Measurements from ENCODE around the gene RANBP9.

RANBP9 gene

GRCh38 chr6:13710552-13711323, 897 bp downstream of the RANBP9 start:
- Histone ChIP-seq H4K5ac (ENCODE audit: low read length) (no peak overlapping the region), H3K4me1 (ENCODE audit: control insufficient read depth, low read depth, low read length) (no peaks in the 10 kb centered on the region), H2BK120ac (ENCODE audit: low read depth, low read length) (peak overlapping the region; percentile 54), H3K9ac (ENCODE audit: low read length) (peak overlapping the region; percentile 91), H3K23ac (ENCODE audit: low read length) (no peak overlapping the region), H2AK5ac (ENCODE audit: low read length) (no peak overlapping the region), H3K18ac (ENCODE audit: low read length) (peak overlapping the region; percentile 97), H4K8ac (ENCODE audit: low read depth, low read length) (no peak overlapping the region), H3K4me3 (ENCODE audit: low read length) (peak overlapping the region; percentile 79), H3K27ac (ENCODE audit: low read depth, low read length) (peak overlapping the region; percentile 83), H2BK15ac (replicated peaks; ENCODE audit: low read depth) (no peak overlapping the region), H3K79me2 (ENCODE audit: control insufficient read depth, insufficient read depth, low read length) (peaks cover 33% of the 10 kb centered on the region), H3K27me3 (ENCODE audit: insufficient read depth, low read length, poor library complexity) (no peaks in the 10 kb centered on the region), H3K36me3 (ENCODE audit: control insufficient read depth, insufficient read depth, low read length) (no peaks in the 10 kb centered on the region), H3K4me2 (ENCODE audit: low read length) (peak overlapping the region; percentile 92), H3K79me1 (ENCODE audit: low read length) (peaks cover 7% of the 10 kb centered on the region), H3K4ac (ENCODE audit: low read depth, low read length) (peak overlapping the region; percentile 93), H3K56ac (ENCODE audit: low read length) (peak overlapping the region; percentile 92), H2BK5ac (ENCODE audit: low read length) (no peak overlapping the region)
- WGBS (ENCODE audit: extremely low coverage, insufficient coverage, low lambda C conversion rate) = no CpG with 5 or more reads among the region's 73 CpGs
- peak; percentile 87 for DNase-seq

GRCh38 chr6:13709689-13710551, 1.7 kb downstream of the RANBP9 start:
- no peaks in the 10 kb centered on the region for H3K27me3 ChIP-seq (ENCODE audit: insufficient read depth, low read length, poor library complexity)
- H3K4me1 ChIP-seq (ENCODE audit: control insufficient read depth, low read depth, low read length) = no peaks in the 10 kb centered on the region
- H3K79me2 ChIP-seq (ENCODE audit: control insufficient read depth, insufficient read depth, low read length) = peaks cover 33% of the 10 kb centered on the region
- no peak overlapping the region for H2BK15ac ChIP-seq (replicated peaks; ENCODE audit: low read depth)
- peak overlapping the region; percentile 27 for H3K4ac ChIP-seq (ENCODE audit: low read depth, low read length)
- peaks cover 7% of the 10 kb centered on the region for H3K79me1 ChIP-seq (ENCODE audit: low read length)
- no peak overlapping the region for H4K8ac ChIP-seq (ENCODE audit: low read depth, low read length)
- H3K27ac ChIP-seq (ENCODE audit: low read depth, low read length) = peak overlapping the region; percentile 83
- peak overlapping the region; percentile 91 for H3K9ac ChIP-seq (ENCODE audit: low read length)
- H3K56ac ChIP-seq (ENCODE audit: low read length) = peak overlapping the region; percentile 92
- no peaks in the 10 kb centered on the region for H3K36me3 ChIP-seq (ENCODE audit: control insufficient read depth, insufficient read depth, low read length)
- H3K23ac ChIP-seq (ENCODE audit: low read length) = no peak overlapping the region
- no peak overlapping the region for H2BK5ac ChIP-seq (ENCODE audit: low read length)
- peak overlapping the region; percentile 42 for H3K18ac ChIP-seq (ENCODE audit: low read length)
- peak overlapping the region; percentile 79 for H3K4me3 ChIP-seq (ENCODE audit: low read length)
- DNase-seq = peak; percentile 52
- no peak overlapping the region for H2BK120ac ChIP-seq (ENCODE audit: low read depth, low read length)
- H3K4me2 ChIP-seq (ENCODE audit: low read length) = peak overlapping the region; percentile 92
- no CpG with 5 or more reads among the region's 10 CpGs for WGBS (ENCODE audit: extremely low coverage, insufficient coverage, low lambda C conversion rate)
- no peak overlapping the region for H2AK5ac ChIP-seq (ENCODE audit: low read length)
- no peak overlapping the region for H4K5ac ChIP-seq (ENCODE audit: low read length)

GRCh38 chr6:13708736-13709135, 2.9 kb downstream of the RANBP9 start:
- Histone ChIP-seq H2BK15ac (replicated peaks; ENCODE audit: low read depth) (no peak overlapping the region), H3K4ac (ENCODE audit: low read depth, low read length) (no peak overlapping the region), H3K27me3 (ENCODE audit: insufficient read depth, low read length, poor library complexity) (no peaks in the 10 kb centered on the region), H3K56ac (ENCODE audit: low read length) (peak overlapping the region; percentile 68), H2AK5ac (ENCODE audit: low read length) (no peak overlapping the region), H3K4me2 (ENCODE audit: low read length) (peak overlapping the region; percentile 17), H4K5ac (ENCODE audit: low read length) (no peak overlapping the region), H3K79me1 (ENCODE audit: low read length) (peaks cover 9% of the 10 kb centered on the region), H2BK5ac (ENCODE audit: low read length) (no peak overlapping the region), H3K18ac (ENCODE audit: low read length) (no peak overlapping the region), H2BK120ac (ENCODE audit: low read depth, low read length) (no peak overlapping the region), H3K4me1 (ENCODE audit: control insufficient read depth, low read depth, low read length) (no peaks in the 10 kb centered on the region), H3K36me3 (ENCODE audit: control insufficient read depth, insufficient read depth, low read length) (no peaks in the 10 kb centered on the region), H3K23ac (ENCODE audit: low read length) (no peak overlapping the region), H3K9ac (ENCODE audit: low read length) (peak overlapping the region; percentile 51), H4K8ac (ENCODE audit: low read depth, low read length) (no peak overlapping the region), H3K27ac (ENCODE audit: low read depth, low read length) (no peak overlapping the region), H3K4me3 (ENCODE audit: low read length) (no peak overlapping the region), H3K79me2 (ENCODE audit: control insufficient read depth, insufficient read depth, low read length) (peaks cover 37% of the 10 kb centered on the region)
- DNase-seq = no peak
- no CpG with 5 or more reads among the region's 5 CpGs for WGBS (ENCODE audit: extremely low coverage, insufficient coverage, low lambda C conversion rate)

- no peaks in the 10 kb centered on the region for H3K36me3 ChIP-seq (ENCODE audit: control insufficient read depth, insufficient read depth, low read length)
- H2BK120ac ChIP-seq (ENCODE audit: low read depth, low read length) = no peak overlapping the region
- peaks cover 40% of the 10 kb centered on the region for H3K79me2 ChIP-seq (ENCODE audit: control insufficient read depth, insufficient read depth, low read length)
- no peak overlapping the region for H3K4me3 ChIP-seq (ENCODE audit: low read length)
- no peak overlapping the region for H3K56ac ChIP-seq (ENCODE audit: low read length)
- H3K4me1 ChIP-seq (ENCODE audit: control insufficient read depth, low read depth, low read length) = peaks cover 2% of the 10 kb centered on the region
- H3K4ac ChIP-seq (ENCODE audit: low read depth, low read length) = no peak overlapping the region
- peak; percentile 49 for DNase-seq
- H2BK15ac ChIP-seq (replicated peaks; ENCODE audit: low read depth) = no peak overlapping the region
- H3K9ac ChIP-seq (ENCODE audit: low read length) = no peak overlapping the region
- H2AK5ac ChIP-seq (ENCODE audit: low read length) = no peak overlapping the region
- no peak overlapping the region for H3K27ac ChIP-seq (ENCODE audit: low read depth, low read length)
- H4K5ac ChIP-seq (ENCODE audit: low read length) = no peak overlapping the region
- H2BK5ac ChIP-seq (ENCODE audit: low read length) = no peak overlapping the region
- H3K18ac ChIP-seq (ENCODE audit: low read length) = no peak overlapping the region
- H3K4me2 ChIP-seq (ENCODE audit: low read length) = no peak overlapping the region
- no peak overlapping the region for H3K23ac ChIP-seq (ENCODE audit: low read length)
- H3K79me1 ChIP-seq (ENCODE audit: low read length) = peaks cover 15% of the 10 kb centered on the region
- H4K8ac ChIP-seq (ENCODE audit: low read depth, low read length) = no peak overlapping the region
- no peaks in the 10 kb centered on the region for H3K27me3 ChIP-seq (ENCODE audit: insufficient read depth, low read length, poor library complexity)
Observed at GRCh38 chr6:13703496-13703895, 8.1 kb downstream of the RANBP9 start.

- Histone ChIP-seq H2BK120ac (ENCODE audit: low read depth, low read length) (no peak overlapping the region), H2BK5ac (ENCODE audit: low read length) (no peak overlapping the region), H3K4me3 (ENCODE audit: low read length) (no peak overlapping the region), H3K4me1 (ENCODE audit: control insufficient read depth, low read depth, low read length) (peaks cover 2% of the 10 kb centered on the region), H3K27ac (ENCODE audit: low read depth, low read length) (no peak overlapping the region), H3K27me3 (ENCODE audit: insufficient read depth, low read length, poor library complexity) (no peaks in the 10 kb centered on the region), H3K4ac (ENCODE audit: low read depth, low read length) (no peak overlapping the region), H3K4me2 (ENCODE audit: low read length) (no peak overlapping the region), H2AK5ac (ENCODE audit: low read length) (no peak overlapping the region), H2BK15ac (replicated peaks; ENCODE audit: low read depth) (no peak overlapping the region), H4K5ac (ENCODE audit: low read length) (no peak overlapping the region), H3K56ac (ENCODE audit: low read length) (no peak overlapping the region), H4K8ac (ENCODE audit: low read depth, low read length) (no peak overlapping the region), H3K79me1 (ENCODE audit: low read length) (peaks cover 17% of the 10 kb centered on the region), H3K23ac (ENCODE audit: low read length) (no peak overlapping the region), H3K18ac (ENCODE audit: low read length) (no peak overlapping the region), H3K79me2 (ENCODE audit: control insufficient read depth, insufficient read depth, low read length) (peaks cover 38% of the 10 kb centered on the region), H3K36me3 (ENCODE audit: control insufficient read depth, insufficient read depth, low read length) (no peaks in the 10 kb centered on the region), H3K9ac (ENCODE audit: low read length) (no peak overlapping the region)
- DNase-seq = no peak
- WGBS (ENCODE audit: extremely low coverage, insufficient coverage, low lambda C conversion rate) = no CpG with 5 or more reads among the region's 4 CpGs
Observed at GRCh38 chr6:13702809-13703302, 8.8 kb downstream of the RANBP9 start.

Data from mesendoderm (in vitro differentiated cells).